NCI-H446 treated with DMSO at 0.1 percent for 48 hours (cell line): Measurements from ENCODE around the gene RCC2.
A peak's percentile ranks its signal among the peaks of the same experiment; 100 is the strongest.
"Not testable (repeated sequence)": the region's sequence is repeated elsewhere in the genome, so short reads cannot be mapped to it uniquely, and the experiment has no call there.

Experiments used
- DNase-seq: peaks from one replicate; lab custom pipeline; 2025; lab: John Stamatoyannopoulos, UW

Gene RCC2

DNA sequence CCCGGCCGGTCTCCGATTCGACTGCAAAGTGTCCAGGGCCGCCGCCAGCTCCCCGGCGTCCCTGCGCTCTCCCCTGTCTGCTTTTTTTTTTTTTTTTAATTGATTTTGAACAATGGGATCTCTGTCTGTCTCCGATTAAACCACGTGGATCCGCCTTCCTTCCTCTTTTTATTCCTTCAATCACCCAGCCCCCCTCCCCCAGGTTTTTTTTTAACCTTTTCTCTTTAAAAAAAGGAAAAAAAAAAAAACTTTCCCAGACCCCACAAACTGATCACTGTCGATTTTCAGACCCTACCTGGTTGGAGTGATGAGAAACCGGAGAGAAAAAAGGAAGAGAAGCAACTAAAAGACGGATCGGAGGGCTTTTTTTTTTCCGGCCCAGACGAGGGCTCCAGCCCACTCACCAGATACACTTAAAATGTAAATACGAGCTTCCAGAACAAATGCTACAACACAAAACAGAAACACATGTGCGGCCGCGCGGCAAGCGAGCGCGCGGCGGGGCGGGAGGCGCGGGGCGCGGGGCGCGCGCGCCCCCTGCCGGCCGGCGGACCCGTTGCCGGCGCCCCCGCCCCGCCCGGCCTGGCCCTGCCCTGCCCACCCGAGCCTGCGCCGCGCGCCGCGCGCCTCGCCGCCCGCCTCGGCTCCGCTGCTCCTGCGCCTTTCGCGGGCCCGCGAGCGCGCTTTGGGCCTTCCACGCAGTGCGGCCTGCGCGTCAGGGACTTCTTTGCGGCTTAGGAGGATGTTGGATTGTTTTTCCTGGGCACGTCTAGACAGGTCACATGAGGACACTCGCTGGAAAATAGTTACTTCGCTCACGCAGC, at the start of gene RCC2:
TSS of gene RCC2 (minus strand) at position 428 of the 824 bp plus-strand sequence. CDS start 1,163 bp downstream, outside the sequence.
- DNase-seq: peak; percentile 71

DNA sequence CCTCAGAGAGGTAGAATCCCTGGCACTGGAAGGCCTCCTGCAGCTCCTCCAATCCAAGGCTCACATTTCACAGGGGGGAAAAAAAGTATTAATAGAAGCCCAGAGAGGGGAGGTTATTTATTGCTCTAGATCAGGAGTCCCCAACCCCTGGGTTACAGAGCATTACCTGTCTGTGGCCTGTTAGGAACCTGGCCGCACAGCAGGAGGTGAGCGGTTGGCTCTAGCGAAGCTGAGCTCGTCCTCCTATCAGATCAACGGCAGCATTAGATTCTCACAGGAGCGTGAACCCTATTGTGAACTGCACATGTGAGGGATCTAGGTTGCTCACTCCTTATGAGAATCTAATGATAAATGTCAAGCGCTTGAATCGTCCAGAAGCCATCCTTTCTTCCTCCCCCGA, 46.8 kb upstream of the RCC2 start:
- no peak for DNase-seq

DNA sequence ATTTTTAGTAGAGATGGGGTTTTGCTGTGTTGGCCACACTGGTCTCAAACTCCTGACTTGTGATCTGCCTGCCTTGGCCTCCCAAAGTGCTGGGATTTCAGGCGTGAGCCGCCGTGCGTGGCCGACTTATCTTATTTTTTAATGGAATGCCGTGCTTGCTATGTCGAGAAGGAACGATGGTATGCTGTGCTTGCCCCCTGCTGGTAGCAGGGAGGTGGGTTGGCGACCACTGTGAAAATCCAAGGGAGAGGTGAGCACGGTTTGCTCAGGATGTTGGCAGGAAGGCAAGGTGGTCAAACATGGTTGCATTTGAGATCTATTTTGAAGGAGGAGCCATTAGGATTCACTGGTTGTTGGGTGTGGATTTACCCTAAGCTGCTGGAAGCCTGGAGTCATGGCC, 45.8 kb upstream of the RCC2 start:
- no peak for DNase-seq

DNA sequence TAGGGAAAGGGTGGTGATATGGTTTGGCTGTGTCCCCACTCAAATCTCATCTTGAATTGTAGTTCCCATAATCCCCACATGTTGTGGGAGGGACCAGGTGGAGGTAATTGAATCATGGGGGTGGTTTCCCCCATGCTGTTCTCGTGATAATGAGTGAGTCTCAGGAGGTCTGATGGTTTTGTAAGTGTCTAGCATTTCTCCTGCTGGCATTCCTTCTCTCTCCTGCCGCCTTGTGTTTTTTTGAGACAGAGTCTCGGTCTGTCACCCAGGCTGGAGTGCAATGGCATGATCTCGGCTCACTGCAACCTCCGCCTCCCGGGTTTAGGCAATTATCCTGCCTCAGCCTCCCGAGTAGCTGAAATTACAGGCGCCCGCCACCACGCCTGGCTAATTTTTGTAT, 42.5 kb upstream of the RCC2 start:
- not testable (repeated sequence) for DNase-seq

DNA sequence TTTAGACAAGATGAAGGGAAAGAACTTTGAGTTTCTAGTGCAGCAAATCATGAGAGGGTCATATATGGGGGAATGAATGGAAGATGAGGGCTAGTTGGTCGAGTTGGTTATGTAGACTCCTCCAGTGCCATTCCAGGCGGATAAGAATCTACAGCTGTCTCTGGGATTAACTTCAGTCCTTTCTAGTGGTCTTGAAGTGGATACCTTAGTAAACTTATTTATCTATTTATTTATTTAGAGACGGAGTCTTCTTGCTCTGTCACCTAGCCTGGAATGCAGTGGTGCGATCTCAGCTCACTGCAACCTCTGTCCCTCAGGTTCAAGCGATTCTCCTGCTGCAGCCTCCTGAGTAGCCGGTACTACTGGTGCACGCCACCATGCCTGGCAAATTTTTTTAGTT, 41.4 kb upstream of the RCC2 start:
- no peak for DNase-seq

DNA sequence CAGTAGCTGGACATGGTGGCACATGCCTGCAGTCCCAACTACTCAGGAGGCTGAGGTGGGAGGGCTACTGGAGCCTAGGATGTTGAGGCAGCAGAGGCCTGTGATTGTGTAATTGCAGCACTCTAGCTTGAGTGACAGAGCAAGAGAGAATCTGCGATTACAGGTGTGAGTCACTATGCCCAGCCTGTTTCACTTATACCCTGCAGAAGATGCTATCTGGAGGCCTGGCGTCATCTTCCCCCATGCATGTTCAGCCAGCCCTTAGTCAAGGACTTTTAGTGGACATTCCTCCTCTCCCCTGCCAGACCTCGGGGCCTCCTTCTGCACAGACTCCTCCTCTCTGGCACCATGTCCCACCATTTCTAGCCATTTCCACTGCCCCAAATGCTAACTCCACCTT, 36.3 kb upstream of the RCC2 start:
- no peak for DNase-seq

DNA sequence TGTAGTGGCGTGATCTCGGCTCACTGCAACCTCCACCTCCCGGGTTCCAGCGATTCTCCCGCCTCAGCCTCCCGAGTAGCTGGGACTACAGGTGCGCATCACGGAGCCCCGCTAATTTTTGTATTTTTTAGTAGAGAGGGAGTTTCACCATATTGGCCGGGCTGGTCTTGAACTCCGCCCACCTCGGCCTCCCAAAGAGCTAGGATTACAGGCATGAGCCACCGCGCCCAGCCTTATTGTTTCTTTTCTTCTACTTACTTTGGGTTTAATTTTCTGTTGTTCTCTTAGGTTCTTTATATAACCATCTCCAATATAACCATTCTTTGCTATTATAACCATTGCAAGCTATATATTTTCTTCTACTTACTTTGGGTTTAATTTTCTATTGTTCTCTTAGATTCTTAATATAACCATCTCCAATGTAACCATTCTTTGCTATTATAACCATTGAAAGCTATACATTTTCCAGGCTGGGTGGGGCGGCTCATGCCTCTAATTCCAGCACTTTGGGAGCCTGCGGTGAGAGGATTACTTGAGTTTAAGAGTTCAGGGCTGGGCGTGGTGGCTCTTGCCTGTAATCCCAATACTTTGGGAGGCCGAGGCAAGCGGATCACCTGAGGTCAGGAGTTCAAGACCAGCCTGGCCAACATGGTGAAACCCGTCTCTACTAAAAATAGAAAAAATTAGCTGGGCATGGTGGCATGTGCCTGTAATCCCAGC, 35.5 kb upstream of the RCC2 start:
- DNase-seq: not testable (repeated sequence)

DNA sequence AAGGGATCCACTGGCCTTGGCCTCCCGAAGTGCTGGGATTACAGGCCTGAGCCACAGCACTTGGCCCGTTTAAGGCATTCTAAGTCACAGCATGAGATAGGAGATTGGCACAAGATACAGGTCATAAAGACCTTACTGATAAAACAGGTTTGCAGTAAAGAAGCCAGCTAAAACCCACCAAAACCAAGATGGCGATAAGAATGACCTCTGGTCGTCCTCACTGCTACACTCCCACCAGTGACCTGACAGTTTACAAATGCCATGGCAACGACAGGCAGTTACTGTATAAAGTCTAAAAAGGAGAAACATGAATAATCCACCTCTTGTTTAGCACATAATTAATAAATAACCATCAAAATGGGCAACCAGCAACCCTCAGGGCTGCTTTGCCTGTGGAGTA, 33.3 kb upstream of the RCC2 start:
- DNase-seq: no peak

DNA sequence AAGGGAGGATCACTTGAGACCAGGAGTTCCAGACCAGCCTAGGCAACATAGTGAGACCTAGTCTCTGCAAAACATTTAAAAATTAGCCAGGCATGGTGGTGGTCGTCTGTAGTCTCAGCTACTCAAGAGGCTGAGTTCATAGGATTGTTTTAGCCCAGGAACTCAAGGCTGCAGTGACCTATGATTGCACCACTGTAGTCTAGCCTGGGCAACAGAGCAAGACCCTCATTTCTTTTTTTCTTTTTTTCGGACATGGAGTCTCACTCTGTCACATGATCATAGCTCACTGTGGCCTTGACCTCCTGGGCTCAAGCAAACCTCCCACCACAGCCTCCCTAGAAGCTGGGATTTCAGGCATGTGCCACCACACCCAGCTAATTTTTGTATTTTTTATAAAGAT, 31.9 kb upstream of the RCC2 start:
- no peak for DNase-seq

DNA sequence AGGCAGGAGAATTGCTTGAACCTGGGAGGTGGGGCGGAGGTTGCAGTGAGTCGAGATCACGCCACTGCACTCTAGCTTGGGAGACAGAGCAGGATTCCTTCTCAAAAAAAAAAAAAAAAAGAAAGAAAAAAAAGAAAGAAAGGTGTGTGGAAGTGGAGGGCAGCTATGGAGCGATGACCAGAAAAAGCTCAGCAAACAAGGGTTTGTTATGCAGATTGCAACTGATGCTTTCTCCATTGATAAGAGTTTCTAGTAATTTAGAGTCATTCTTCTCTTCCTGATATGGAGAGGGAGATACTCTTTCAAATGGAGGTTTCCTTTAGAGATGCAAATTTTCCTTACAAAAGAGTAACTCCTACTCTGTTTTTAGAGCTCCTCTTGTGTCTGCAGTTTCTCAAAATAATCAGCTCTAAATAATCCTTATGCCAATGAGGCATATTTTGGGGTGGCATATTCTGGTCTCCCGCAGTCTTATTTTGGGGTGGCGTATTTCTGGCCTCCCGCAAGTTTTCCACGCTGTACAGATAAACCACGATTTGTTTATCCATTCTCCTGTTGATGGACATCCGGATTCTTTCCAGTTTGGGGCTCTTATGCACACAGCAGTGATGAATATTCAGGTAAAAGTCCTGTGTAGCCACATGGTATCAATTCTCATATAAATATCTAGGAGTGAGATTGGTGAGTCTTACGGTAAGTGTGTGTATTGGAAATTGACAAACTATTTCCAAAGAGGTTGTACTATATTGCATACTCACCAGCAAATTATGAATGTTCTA, 30.7 kb upstream of the RCC2 start:
- no peak for DNase-seq

DNA sequence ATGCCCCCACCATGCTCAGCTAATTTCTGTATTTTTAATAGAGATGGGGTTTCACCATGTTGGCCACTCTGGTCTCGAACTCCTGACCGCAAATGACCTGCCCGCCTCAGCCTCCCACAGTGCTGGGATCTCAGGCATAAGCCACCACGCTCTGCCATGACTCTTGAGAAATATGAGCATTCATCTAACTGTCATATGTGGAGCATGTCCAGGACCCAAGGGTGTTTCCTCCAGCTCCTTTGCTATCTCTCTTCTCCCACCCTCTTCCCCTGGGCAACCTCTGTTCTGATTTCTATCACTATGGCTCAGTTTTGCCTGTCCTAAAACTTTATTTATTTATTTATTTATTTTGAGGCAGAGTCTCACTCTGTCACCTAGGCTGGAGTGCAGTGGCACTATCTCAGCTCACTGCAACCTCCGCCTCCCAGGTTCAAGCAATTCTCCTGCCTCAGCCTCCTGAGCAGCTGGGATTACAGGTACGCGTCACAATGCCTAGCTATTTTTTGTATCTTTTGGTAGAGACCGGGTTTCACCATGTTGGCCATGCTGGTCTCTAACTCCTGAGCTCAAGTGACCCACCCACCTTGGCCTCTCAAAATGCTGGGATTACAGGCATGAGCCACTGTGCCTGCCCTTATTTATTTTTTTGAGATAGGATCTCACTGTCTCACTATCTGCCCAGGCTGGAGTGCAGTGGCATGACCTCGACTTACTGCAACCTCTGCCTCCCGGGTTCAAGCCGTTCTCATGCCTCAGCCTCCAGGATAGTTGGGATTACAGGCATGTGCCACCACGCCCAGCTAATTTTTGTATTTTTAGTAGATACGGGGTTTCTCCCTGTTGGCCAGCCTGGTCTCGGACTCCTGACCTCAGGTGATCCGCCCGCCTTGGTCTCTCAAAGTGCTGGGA, 29.1 kb upstream of the RCC2 start:
- not testable (repeated sequence) for DNase-seq

DNA sequence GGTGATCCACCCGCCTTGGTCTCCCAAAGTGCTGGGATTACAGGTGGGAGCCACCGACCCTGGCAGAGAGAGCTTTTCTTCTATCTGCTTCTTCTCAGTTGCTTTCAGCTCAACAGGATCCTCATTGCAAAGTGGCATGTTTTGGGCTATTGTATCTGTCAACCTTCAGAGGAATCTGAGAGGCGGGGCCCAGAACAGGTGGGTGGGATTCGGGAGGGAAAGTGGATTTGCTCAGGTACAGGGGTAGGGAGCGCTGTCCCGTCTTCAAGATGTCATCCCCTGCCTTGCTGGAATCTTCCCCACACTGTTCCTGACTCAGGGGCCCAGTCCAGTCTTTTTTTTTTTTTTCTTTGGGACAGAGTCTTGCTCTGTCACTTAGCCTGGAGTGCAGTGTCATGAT, 26.9 kb upstream of the RCC2 start:
- DNase-seq: no peak

DNA sequence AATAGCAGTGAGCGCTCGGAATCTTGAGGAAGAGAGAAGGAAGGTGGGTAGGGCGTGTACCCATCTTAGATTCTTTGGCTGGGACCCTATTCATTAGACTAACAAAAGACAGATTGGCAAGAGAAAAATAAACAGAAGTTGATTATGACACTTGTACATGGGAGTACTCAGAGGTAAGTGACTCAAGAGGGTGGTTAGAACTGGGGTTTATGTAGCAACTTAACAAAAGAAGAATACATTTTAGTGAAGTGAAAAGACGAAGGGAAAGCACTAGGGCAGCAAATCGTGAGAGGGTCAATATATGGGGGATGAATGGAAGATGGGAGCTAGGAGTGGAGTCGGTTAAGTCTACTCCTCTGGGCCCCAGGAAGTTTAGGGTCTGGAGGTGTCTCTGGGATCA, 25.8 kb upstream of the RCC2 start:
- DNase-seq: no peak

DNA sequence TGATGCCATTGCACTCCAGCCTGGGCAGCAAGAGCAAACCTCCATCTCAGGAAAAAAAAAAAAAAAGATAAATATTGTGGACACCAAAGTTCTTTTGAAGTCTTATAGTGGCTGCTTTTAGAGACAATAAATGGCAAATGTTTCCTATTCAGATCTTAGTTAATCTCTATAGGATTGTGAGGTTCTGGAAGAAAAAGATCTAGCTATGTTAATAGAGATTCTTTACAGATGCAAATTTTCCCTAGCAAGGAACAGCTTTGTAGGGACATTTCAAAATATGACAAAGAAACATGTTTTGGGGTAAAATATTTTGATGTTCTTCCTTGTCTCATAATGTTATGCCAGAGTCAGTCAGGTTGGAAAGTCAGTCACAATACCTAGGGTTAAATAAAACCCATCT, 24.5 kb upstream of the RCC2 start:
- DNase-seq: no peak

DNA sequence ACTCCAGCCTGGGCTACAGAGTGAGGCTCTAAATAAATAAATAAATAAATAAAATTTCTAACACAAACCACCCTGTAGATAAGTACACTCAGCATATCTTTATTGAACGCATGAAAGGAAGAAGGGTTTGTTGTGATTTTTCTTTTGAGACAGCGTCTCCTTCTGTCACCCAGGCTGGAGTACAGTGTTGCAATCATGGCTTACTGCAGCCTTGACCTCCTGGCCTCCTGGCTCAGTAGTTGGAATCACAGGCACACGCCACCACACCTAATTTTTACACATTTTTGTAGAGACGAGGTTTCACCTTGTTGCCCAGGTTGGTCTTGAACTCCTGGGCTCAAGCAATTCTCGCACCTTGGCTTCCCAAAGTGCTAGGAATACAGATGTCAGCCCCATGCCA, 23.2 kb upstream of the RCC2 start:
- no peak for DNase-seq

DNA sequence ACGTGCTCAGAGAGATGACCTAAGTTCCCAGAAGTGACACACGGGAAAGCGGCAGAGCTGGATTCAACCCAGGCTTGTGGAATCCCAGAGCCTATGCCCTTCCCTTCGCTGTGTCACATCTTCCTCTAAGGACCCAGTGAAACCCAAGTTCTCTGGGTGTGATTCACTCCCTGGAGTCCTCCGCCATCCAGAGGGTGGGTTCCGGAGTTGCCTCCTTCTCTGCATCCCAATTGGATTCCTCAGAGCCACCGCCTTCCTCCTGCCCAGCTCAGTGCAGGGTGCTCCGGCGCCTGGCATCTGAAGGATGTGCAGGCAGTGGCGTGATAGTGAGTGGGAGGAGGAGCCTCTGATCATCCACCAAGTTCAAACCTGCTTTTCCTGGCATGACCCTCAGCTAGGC, 20.7 kb upstream of the RCC2 start:
- no peak for DNase-seq

DNA sequence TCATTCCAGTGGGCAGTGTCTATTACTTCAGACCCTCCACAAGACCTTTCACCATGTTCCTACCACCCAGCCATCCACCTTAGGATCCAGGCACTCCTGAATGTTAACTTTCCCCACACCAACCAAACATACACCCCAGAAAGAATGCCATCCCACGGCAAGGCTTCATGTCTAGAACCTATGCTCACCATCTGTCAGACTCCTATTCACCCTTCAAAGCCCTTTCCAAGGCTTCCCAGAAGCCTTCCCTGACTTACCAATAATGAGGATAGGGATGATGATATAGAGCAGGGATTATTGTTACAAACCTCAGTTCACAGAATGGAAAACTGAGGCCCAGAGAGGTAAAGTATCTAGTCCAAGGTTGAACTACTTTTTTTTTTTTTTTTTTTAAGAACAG, 19.3 kb upstream of the RCC2 start:
- no peak for DNase-seq

DNA sequence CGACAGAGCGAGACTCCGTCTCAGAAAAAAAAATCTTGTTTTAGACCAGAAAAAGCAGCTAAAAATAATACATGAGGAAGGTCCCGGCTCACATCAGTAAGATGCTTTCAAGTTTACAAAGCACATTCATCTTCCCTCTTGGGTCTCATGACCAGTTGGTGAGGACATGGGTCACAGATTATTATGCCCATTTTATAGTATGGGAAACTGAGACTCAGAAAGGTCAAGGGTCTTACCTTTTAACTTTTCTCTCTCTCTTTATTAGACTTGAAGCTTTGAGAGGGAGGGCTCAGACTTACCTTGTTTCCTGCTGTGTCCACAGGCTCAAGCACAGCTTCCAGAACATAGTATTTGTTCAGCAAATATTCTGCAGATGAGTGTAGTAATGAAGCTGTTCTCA, 13.2 kb upstream of the RCC2 start:
- no peak for DNase-seq

DNA sequence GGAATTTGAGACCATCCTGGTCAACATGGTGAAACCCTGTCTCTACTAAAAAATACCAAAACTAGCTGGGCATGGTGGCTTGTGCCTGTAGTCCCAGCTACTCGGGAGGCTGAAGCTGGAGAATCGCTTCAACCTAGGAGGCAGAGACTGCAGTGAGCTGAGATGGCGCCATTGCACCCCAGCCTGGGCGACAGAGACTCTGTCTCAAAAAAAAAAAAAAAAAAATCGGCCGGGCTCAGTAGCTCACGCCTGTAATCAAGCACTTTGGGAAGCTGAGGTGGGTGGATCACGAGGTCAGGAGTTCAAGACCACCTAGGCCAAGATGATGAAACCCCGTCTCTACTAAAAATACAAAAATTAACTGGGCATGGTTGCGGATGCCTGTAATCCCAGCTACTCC, 12.7 kb upstream of the RCC2 start:
- DNase-seq: not testable (repeated sequence)

DNA sequence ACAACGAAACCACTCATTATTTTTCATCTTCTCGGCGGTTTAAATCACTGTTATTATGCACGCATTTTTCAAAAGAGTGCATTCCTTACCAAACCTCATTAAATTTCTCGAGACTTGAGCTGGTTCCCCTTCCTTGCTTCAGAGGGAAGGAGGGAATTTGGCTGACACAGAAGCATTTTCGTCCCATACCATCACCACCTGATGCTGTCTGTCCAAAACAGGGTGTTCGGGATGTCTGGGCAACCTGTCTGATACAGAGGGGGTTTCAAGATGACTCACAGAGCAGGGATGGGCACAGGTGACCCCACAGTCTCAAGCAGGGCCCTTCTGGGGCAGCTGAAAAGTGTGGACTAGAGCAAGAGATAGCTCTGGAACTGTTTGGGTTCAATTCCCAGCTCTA, 12.3 kb upstream of the RCC2 start:
- no peak for DNase-seq

DNA sequence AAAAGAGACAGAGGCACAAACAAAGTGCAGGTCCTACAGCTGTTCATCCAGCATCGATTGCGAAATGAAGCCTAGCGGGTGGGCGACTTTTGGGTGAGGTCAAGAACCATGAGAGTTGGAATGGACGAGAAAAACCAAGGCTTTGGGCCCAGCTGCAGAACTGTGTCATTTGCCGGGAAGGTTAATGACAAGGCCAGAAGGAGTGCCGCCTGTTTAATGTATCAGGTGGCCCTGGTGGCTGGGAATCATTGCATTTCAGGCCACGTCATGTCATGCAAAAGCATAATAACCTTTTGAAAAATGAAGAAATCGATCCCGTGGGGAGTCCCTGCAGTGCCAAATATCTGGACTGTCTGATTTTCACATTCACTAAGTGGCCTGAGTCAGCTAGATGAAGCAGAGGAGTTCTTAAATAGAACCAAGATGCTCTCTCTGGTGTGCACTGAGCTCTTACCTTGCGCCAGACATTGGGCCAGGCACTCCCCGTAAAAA, 8.1 kb upstream of the RCC2 start:
- DNase-seq: no peak

DNA sequence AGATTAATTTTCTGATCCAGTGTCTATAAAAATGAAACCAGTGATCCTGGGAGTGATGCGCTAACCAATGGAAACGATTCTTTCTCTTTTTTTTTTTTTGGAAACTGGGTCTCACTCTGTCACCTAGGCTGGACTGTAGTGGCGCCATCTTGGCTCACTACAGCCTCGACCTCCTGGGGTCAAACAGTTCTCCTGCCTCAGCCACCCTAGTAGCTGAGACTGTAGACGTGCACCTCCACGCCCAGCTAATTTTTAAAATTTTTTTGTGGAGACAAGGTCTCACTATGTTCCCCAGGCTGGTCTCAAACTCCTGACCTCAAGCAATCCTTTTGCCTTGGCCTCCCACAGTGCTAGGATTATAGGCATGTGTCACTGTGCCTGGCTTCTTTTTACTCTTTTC, 3.4 kb upstream of the RCC2 start:
- DNase-seq: no peak
